SK-N-SH (cell line): ENCODE data around the gene PLVAP. TPM values are rescaled to one million over a fixed set of nuclear protein-coding genes. Genes with fewer than 3 reads are reported as not detected.

Experiments used
- CTCF ChIA-PET: fragments of 300-600, 350-600 bp; formaldehyde crosslinking; extraction: SDS; loops from one replicate; lab custom pipeline; 2021; lab: Yijun Ruan, JAX
- POLR2A ChIA-PET: fragments of 350-600 bp; sonication (Branson Sonifier 250); formaldehyde crosslinking; extraction: SDS; loops from one replicate; lab custom pipeline; 2020; ENCODE audit warnings: antibody characterized with exemption, inconsistent platforms; lab: Yijun Ruan, JAX
- DNase-seq: peaks from one replicate; pipeline ENCODE4 v3.0.0; 2012
- H2AFZ ChIP-seq: fragments of 200-600 bp; sonication (generic); 2 replicates; pipeline ENCODE4 v1.8.1; 2016; ENCODE audit warnings: antibody characterized with exemption, mild to moderate bottlenecking, low read depth
- H3F3A ChIP-seq: fragments of 200-600 bp; sonication (generic); replicated peaks from 2 replicates; pipeline ENCODE3; 2016; ENCODE audit warnings: antibody characterized with exemption, mild to moderate bottlenecking; ENCODE audit not compliant: insufficient read depth
- H3K27ac ChIP-seq, 2 experiments: fragments of 200-500 bp in 1 of 2; fragments of 200-600 bp in 1 of 2; sonication (Bioruptor generic) in 1 of 2; sonication (generic), shearing (Covaris generic) in 1 of 2; 2 replicates each; pipeline versions ENCODE4 v1.5.1 to v1.6.1; 2014 to 2016; ENCODE audit warnings: low read depth in 2 of 2, inconsistent platforms in 1 of 2, low read length in 1 of 2, mild to moderate bottlenecking in 1 of 2, mixed read lengths in 1 of 2
- H3K27me3 ChIP-seq: fragments of 200-600 bp; sonication (generic), shearing (Covaris generic); 2 replicates; pipeline ENCODE4 v1.6.1; 2016; ENCODE audit warnings: mixed run types; ENCODE audit not compliant: insufficient read depth
- H3K36me3 ChIP-seq, 2 experiments: fragments of 200-500 bp in 1 of 2; fragments of 200-600 bp in 1 of 2; sonication (Bioruptor generic) in 1 of 2; sonication (generic) in 1 of 2; replicated peaks in 1 of 2; 2 replicates each; pipeline versions ENCODE3 to v1.5.1; 2014 to 2016; ENCODE audit warnings: low read length in 1 of 2, mild to moderate bottlenecking in 1 of 2; ENCODE audit not compliant: insufficient read depth in 2 of 2, control insufficient read depth in 1 of 2
- H3K4me1 ChIP-seq, 2 experiments: fragments of 200-500 bp in 1 of 2; fragments of 200-600 bp in 1 of 2; sonication (Bioruptor generic) in 1 of 2; sonication (generic), shearing (Covaris generic) in 1 of 2; 2 replicates each; pipeline versions ENCODE4 v1.5.1 to v1.6.1; 2014 to 2016; ENCODE audit warnings: low read depth in 1 of 2, low read length in 1 of 2, mixed run types in 1 of 2; ENCODE audit not compliant: insufficient read depth in 2 of 2, control insufficient read depth in 1 of 2
- H3K4me2 ChIP-seq: fragments of 200-600 bp; sonication (generic), shearing (Covaris generic); 2 replicates; pipeline ENCODE4 v1.6.1; 2017; ENCODE audit warnings: mixed run types
- H3K4me3 ChIP-seq, 2 experiments: fragments of 200-500 bp in 1 of 2; fragments of 200-600 bp in 1 of 2; sonication (Bioruptor generic) in 1 of 2; sonication (generic), shearing (Covaris generic) in 1 of 2; 2 replicates each; pipeline versions ENCODE4 v1.5.1 to v1.8.1; 2014 to 2016; ENCODE audit warnings: low read depth in 2 of 2, inconsistent platforms in 1 of 2, low read length in 1 of 2, mild to moderate bottlenecking in 1 of 2, mixed read lengths in 1 of 2, moderate library complexity in 1 of 2
- H3K79me2 ChIP-seq: fragments of 200-600 bp; sonication (generic); 2 replicates; pipeline ENCODE4 v1.8.1; 2017; ENCODE audit warnings: mild to moderate bottlenecking; ENCODE audit not compliant: insufficient read depth
- H3K9ac ChIP-seq: fragments of 200-600 bp; sonication (generic); 2 replicates; pipeline ENCODE4 v1.6.1; 2017; ENCODE audit warnings: mixed run types
- H3K9me2 ChIP-seq: fragments of 200-600 bp; sonication (generic); 2 replicates; pipeline ENCODE4 v1.6.1; 2017; ENCODE audit warnings: mixed run types
- H3K9me3 ChIP-seq: fragments of 200-600 bp; sonication (generic); 2 replicates; pipeline ENCODE4 v1.6.1; 2017; ENCODE audit warnings: mixed run types, mild to moderate bottlenecking, moderate library complexity
- H4K20me1 ChIP-seq: fragments of 200-600 bp; sonication (generic); 2 replicates; pipeline ENCODE4 v1.6.1; 2017; ENCODE audit warnings: mild to moderate bottlenecking, mixed run types; ENCODE audit not compliant: insufficient read depth
- FOSL2 ChIP-seq: IDR thresholded peaks from 2 replicates; pipeline ENCODE4 v1.4.0; 2012; ENCODE audit warnings: low read depth, mild to moderate bottlenecking, moderate library complexity, borderline replicate concordance
- FOXJ3 ChIP-seq: sonication (generic); formaldehyde crosslinking; IDR thresholded peaks from 2 replicates; pipeline ENCODE4 v1.5.1; 2020; ENCODE audit warnings: mild to moderate bottlenecking, missing genetic modification reagents
- FOXM1 ChIP-seq: IDR thresholded peaks from 2 replicates; pipeline ENCODE4 v1.4.0; 2012; ENCODE audit warnings: low read depth, mild to moderate bottlenecking
- GABPA ChIP-seq: IDR thresholded peaks from 2 replicates; pipeline ENCODE4 v1.4.0; 2012; ENCODE audit warnings: low read depth, mild to moderate bottlenecking
- MEF2A ChIP-seq: IDR thresholded peaks from 2 replicates; pipeline ENCODE4 v1.4.0; 2012; ENCODE audit warnings: low read depth, borderline replicate concordance
- MXI1 ChIP-seq: IDR thresholded peaks from 2 replicates; pipeline ENCODE4 v1.6.1; 2012; ENCODE audit warnings: mild to moderate bottlenecking, low read depth, low read length, improper control_type of control experiment
- NFIC ChIP-seq: IDR thresholded peaks from 2 replicates; pipeline ENCODE4 v1.4.0; 2012; ENCODE audit warnings: borderline replicate concordance
- NRF1 ChIP-seq: IDR thresholded peaks from 2 replicates; pipeline ENCODE4 v1.6.1; 2012; ENCODE audit warnings: low read depth, mild to moderate bottlenecking, low read length
- POLR2AphosphoS5 ChIP-seq: IDR thresholded peaks from 2 replicates; pipeline ENCODE4 v1.6.1; 2012; ENCODE audit warnings: low read depth, low read length
- RAD21 ChIP-seq: IDR thresholded peaks from 2 replicates; pipeline ENCODE4 v1.6.1; 2012; ENCODE audit warnings: mild to moderate bottlenecking, low read length
- RCOR1 ChIP-seq: fragments of 150-350 bp; IDR thresholded peaks from 2 replicates; pipeline ENCODE4 v1.6.1; 2017; ENCODE audit warnings: antibody characterized with exemption, low read length
- SIN3A ChIP-seq: IDR thresholded peaks from 2 replicates; pipeline ENCODE4 v1.6.1; 2012; ENCODE audit warnings: low read depth, mild to moderate bottlenecking, low read length, moderate library complexity, borderline replicate concordance
- SMC3 ChIP-seq: IDR thresholded peaks from 2 replicates; pipeline ENCODE4 v1.6.1; 2012; ENCODE audit warnings: low read depth, low read length, improper control_type of control experiment
- TAF1 ChIP-seq: IDR thresholded peaks from 2 replicates; pipeline ENCODE4 v1.6.1; 2012; ENCODE audit warnings: low read depth, mild to moderate bottlenecking, low read length, moderate library complexity, borderline replicate concordance
- WGBS: methylation state at CpG from one replicate; pipeline ENCODE4 v1.1.6; 2017; ENCODE audit warnings: low lambda C conversion rate; 5-methylcytosine and 5-hydroxymethylcytosine counted together
- polyA plus RNA-seq, 3 experiments: library from polyadenylated mRNA; depleted of rRNA; stranded (reverse); fragments of >200 nt; gene quantifications; 2 replicates each; pipeline ENCODE4 v1.2.3, GENCODE V29; 2012
- TF ChIP-seq, protein P1 (sequence below): fragments of 150-350 bp; IDR thresholded peaks from 2 replicates; pipeline ENCODE4 v1.6.1; 2016; ENCODE audit warnings: mild to moderate bottlenecking, low read depth, low read length
- TF ChIP-seq, protein P2 (sequence below): IDR thresholded peaks from 2 replicates; pipeline ENCODE4 v1.4.0; 2012; ENCODE audit warnings: low read depth, borderline replicate concordance
- TF ChIP-seq, protein P3 (sequence below): IDR thresholded peaks from 2 replicates; pipeline ENCODE4; 2012
- TF ChIP-seq, protein P4 (sequence below): fragments of 200-600 bp; sonication (generic); IDR thresholded peaks from 2 replicates; pipeline ENCODE4 v1.6.1; 2017; ENCODE audit warnings: antibody characterized with exemption, mild to moderate bottlenecking, moderate library complexity
- TF ChIP-seq, protein P5 (sequence below): IDR thresholded peaks from 2 replicates; pipeline ENCODE4 v1.6.1; 2012; ENCODE audit warnings: mild to moderate bottlenecking, low read depth, low read length, moderate library complexity

Gene PLVAP
- polyA plus RNA-seq, 1 of the 3 experiments (the other 2 are of a cell fraction) = not detected

DNA sequence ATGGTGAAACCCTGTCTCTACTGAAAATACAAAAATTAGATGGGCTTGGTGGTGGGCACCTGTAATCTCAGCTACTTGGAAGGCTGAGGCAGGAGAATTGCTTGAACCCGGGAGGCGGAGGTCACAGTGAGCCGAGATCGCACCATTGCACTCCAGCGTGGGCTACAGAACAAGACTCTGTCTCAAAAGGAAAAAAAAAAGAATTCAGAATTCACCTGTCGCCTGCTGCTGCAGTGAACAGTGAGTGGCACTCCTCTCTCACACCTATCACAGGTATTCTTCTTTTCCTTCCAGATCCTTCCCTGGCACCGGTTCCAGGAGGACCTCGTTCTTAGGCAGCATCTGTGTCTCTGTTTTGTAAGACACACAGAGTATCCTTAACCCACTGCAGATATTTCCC lies 37.0 kb upstream of the PLVAP start:
- 94% methylated on average over 8 of the region's 8 CpGs for WGBS
- POLR2A ChIA-PET = no interaction called here
- Histone ChIP-seq H3K4me3 (no peak overlapping the region), H3F3A (peaks cover 2% of the 10 kb centered on the region), H3K79me2 (no peaks in the 10 kb centered on the region), H3K36me3 (no peaks in the 10 kb centered on the region), H3K9me2 (no peaks in the 10 kb centered on the region), H2AFZ (no peak overlapping the region), H3K9me3 (no peaks in the 10 kb centered on the region), H3K27ac (no peak overlapping the region), H4K20me1 (no peaks in the 10 kb centered on the region), H3K4me2 (no peak overlapping the region), H3K9ac (no peak overlapping the region), H3K4me1 (peaks cover 0 to 9% of the 10 kb centered on the region in 2 experiments; a peak in 1 of 4 replicates), H3K27me3 (no peaks in the 10 kb centered on the region)
- CTCF ChIA-PET = interaction anchor here (1.0 to 2.2 kb wide), 3 partner anchors 22 to 51 kb away, joined by 3 to 6 read pairs (median 5); no protein-coding TSS in a partner anchor
- TF ChIP-seq FOXM1 (no peak), TAF1 (no peak), GABPA (no peak), NFIC (no peak), SIN3A (no peak), SMC3 (no peak), RCOR1 (no peak), FOSL2 (no peak), POLR2AphosphoS5 (no peak), NRF1 (no peak)
- DNase-seq = no peak

DNA sequence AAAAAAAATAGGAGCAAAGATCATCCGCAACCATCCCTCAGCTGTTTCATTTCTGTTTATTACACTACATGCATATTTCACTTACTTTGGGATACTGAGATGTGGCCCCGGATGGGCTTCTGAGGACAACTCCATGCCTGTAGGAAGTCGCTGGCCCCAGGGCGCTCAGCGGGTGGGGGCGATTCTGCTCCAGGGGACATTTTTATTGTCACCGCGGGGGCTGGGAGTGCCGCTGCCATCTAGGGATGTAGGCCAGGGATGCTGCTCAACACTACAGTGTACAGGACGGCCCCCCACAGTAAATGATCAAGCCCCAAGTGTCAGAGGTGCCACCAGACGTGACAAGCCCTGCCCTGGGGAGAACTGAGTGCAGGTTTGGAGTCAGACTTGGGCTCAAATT lies 34.7 kb upstream of the PLVAP start:
- WGBS = 90% methylated on average over 11 of the region's 11 CpGs
- no peak overlapping the region for H3K4me3 ChIP-seq
- H3K4me1 ChIP-seq = peaks cover 0 to 7% of the 10 kb centered on the region in 2 experiments; a peak in 1 of 4 replicates
- H3K4me2 ChIP-seq = no peak overlapping the region
- no peak overlapping the region for H3K9ac ChIP-seq
- no peaks in the 10 kb centered on the region for H3K27me3 ChIP-seq
- ChIA-PET POLR2A (no interaction called here), CTCF (interaction anchor here (0.9 to 3.0 kb wide), 5 partner anchors 18 to 53 kb away, joined by 3 to 12 read pairs (median 5); partner anchors contain the start of genes CCDC194 and TMEM221)
- no peaks in the 10 kb centered on the region for H3F3A ChIP-seq
- H4K20me1 ChIP-seq = no peaks in the 10 kb centered on the region
- DNase-seq = peak; percentile 9
- H3K9me3 ChIP-seq = no peaks in the 10 kb centered on the region
- H3K36me3 ChIP-seq = no peaks in the 10 kb centered on the region
- no peaks in the 10 kb centered on the region for H3K79me2 ChIP-seq
- H3K9me2 ChIP-seq = no peaks in the 10 kb centered on the region
- H3K27ac ChIP-seq = no peak overlapping the region
- no peak overlapping the region for H2AFZ ChIP-seq
- TF ChIP-seq, protein P1, sequence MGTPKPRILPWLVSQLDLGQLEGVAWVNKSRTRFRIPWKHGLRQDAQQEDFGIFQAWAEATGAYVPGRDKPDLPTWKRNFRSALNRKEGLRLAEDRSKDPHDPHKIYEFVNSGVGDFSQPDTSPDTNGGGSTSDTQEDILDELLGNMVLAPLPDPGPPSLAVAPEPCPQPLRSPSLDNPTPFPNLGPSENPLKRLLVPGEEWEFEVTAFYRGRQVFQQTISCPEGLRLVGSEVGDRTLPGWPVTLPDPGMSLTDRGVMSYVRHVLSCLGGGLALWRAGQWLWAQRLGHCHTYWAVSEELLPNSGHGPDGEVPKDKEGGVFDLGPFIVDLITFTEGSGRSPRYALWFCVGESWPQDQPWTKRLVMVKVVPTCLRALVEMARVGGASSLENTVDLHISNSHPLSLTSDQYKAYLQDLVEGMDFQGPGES = no peak
- TF ChIP-seq NRF1 (no peak), MEF2A (no peak), FOXJ3 (CRISPR knock-in tag) (no peak), MXI1 (no peak), RAD21 (no peak)
- TF ChIP-seq, protein P2, sequence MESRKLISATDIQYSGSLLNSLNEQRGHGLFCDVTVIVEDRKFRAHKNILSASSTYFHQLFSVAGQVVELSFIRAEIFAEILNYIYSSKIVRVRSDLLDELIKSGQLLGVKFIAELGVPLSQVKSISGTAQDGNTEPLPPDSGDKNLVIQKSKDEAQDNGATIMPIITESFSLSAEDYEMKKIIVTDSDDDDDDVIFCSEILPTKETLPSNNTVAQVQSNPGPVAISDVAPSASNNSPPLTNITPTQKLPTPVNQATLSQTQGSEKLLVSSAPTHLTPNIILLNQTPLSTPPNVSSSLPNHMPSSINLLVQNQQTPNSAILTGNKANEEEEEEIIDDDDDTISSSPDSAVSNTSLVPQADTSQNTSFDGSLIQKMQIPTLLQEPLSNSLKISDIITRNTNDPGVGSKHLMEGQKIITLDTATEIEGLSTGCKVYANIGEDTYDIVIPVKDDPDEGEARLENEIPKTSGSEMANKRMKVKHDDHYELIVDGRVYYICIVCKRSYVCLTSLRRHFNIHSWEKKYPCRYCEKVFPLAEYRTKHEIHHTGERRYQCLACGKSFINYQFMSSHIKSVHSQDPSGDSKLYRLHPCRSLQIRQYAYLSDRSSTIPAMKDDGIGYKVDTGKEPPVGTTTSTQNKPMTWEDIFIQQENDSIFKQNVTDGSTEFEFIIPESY = no peak
- TF ChIP-seq, protein P3, sequence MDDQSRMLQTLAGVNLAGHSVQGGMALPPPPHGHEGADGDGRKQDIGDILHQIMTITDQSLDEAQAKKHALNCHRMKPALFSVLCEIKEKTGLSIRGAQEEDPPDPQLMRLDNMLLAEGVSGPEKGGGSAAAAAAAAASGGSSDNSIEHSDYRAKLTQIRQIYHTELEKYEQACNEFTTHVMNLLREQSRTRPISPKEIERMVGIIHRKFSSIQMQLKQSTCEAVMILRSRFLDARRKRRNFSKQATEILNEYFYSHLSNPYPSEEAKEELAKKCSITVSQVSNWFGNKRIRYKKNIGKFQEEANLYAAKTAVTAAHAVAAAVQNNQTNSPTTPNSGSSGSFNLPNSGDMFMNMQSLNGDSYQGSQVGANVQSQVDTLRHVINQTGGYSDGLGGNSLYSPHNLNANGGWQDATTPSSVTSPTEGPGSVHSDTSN = no peak
- TF ChIP-seq, protein P4, sequence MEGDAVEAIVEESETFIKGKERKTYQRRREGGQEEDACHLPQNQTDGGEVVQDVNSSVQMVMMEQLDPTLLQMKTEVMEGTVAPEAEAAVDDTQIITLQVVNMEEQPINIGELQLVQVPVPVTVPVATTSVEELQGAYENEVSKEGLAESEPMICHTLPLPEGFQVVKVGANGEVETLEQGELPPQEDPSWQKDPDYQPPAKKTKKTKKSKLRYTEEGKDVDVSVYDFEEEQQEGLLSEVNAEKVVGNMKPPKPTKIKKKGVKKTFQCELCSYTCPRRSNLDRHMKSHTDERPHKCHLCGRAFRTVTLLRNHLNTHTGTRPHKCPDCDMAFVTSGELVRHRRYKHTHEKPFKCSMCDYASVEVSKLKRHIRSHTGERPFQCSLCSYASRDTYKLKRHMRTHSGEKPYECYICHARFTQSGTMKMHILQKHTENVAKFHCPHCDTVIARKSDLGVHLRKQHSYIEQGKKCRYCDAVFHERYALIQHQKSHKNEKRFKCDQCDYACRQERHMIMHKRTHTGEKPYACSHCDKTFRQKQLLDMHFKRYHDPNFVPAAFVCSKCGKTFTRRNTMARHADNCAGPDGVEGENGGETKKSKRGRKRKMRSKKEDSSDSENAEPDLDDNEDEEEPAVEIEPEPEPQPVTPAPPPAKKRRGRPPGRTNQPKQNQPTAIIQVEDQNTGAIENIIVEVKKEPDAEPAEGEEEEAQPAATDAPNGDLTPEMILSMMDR = no peak
- TF ChIP-seq, protein P5, sequence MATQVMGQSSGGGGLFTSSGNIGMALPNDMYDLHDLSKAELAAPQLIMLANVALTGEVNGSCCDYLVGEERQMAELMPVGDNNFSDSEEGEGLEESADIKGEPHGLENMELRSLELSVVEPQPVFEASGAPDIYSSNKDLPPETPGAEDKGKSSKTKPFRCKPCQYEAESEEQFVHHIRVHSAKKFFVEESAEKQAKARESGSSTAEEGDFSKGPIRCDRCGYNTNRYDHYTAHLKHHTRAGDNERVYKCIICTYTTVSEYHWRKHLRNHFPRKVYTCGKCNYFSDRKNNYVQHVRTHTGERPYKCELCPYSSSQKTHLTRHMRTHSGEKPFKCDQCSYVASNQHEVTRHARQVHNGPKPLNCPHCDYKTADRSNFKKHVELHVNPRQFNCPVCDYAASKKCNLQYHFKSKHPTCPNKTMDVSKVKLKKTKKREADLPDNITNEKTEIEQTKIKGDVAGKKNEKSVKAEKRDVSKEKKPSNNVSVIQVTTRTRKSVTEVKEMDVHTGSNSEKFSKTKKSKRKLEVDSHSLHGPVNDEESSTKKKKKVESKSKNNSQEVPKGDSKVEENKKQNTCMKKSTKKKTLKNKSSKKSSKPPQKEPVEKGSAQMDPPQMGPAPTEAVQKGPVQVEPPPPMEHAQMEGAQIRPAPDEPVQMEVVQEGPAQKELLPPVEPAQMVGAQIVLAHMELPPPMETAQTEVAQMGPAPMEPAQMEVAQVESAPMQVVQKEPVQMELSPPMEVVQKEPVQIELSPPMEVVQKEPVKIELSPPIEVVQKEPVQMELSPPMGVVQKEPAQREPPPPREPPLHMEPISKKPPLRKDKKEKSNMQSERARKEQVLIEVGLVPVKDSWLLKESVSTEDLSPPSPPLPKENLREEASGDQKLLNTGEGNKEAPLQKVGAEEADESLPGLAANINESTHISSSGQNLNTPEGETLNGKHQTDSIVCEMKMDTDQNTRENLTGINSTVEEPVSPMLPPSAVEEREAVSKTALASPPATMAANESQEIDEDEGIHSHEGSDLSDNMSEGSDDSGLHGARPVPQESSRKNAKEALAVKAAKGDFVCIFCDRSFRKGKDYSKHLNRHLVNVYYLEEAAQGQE = no peak
